GM10847 (cell line): ENCODE measurements around the gene RBM17.

Experiments
- POLR2A ChIP-seq: IDR thresholded peaks from 2 replicates; pipeline ENCODE4 v1.6.1; 2011; ENCODE audit not compliant: insufficient read length; ENCODE audit errors: extremely low read depth

RBM17 gene

GRCh38 chr10:6089334-6090219, 743 bp downstream of the RBM17 start:
- TF ChIP-seq POLR2A = no peak

GRCh38 chr10:6091630-6092029, 2.8 kb downstream of the RBM17 start:
- TF ChIP-seq POLR2A = no peak

DNA sequence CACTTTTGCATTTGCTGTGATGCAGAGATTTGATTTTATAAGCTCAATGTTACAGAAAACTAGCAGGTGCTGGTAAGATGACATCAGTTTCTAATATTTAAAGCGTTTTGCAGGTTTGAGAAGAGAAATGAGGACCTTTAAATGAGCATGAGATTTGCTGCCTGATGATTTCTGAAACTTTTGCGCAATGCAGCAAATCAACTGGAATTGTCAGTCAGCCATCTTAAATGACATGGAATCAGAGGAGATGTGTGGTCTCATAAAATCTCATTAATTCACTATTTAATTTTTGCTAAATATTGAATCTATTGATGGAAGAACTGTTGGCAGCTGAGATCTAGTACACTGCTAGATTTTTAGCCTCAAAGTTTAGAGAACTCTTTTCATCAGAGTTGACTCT, 3.9 kb downstream of the RBM17 start:
- no peak for TF ChIP-seq POLR2A

- no peak for TF ChIP-seq POLR2A
Measured at GRCh38 chr10:6095810-6096570, 7.2 kb downstream of the RBM17 start.

DNA sequence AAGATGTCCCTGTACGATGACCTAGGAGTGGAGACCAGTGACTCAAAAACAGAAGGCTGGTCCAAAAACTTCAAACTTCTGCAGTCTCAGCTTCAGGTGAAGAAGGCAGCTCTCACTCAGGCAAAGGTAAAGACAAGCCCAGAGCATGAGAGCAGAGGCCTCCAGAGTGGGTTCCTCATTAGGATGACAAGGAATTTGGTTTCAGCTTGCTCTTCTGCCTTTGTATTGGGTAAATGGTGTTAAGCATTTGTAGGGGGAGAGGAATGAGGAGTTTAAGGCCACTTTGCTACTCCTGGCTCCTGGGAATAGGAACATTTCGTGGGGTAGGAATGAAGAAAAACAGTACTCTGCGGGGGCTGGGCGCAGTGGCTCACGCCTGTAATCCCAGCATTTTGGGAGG, 8.2 kb downstream of the RBM17 start:
- no peak for TF ChIP-seq POLR2A

DNA sequence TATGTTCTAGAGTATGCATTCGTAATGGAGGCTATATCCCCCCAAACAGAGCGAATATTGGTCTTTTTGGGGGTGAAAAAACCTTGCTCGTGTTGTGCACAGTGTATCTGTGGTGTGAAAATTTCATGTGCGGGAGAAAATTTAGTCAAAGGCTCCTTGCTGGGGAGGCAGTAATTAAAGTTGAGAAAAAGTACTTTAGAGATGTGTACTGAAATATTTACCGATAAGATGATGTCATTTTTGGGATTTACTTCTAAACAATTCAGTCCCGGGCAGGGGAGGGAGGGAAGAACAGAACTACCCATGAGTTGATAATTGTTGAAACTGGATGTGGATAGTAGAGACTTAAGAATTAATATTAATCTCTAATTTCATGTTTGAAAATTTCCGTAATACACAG, 9.3 kb downstream of the RBM17 start:
- no peak for TF ChIP-seq POLR2A

DNA sequence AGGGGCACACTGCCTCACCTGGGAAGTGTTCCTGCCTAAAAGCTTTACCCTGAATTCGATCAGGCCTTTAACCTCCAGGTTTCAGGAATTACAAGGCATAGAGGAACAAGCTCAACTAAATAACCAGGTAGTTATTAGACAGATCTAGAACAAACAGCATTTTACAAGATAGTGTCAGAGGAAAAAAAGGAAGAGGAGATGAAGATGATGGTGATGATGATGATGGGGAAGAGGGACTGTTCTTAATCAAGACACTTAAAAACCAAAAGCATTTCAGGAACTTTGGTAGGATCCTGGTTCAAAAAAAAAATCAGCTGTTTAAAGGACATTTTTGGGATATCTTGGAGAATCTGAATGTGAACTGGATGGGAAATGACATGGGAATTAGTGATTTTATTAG, 11.5 kb downstream of the RBM17 start:
- TF ChIP-seq POLR2A = no peak

DNA sequence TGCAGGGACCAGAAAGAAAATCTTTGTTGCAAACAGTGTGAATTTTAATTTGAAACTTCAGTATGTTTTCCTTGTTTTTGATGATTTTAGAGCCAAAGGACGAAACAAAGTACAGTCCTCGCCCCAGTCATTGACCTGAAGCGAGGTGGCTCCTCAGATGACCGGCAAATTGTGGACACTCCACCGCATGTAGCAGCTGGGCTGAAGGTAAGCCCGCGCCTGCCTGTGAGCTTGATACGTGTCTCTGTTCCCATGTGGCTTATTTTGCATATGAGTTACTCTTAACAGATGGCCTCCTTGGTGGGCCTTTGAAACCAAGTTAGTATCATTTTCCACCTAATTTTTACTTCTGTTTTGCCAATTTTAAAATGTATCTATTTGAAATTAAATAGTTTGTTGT, 12.3 kb downstream of the RBM17 start:
- no peak for TF ChIP-seq POLR2A

GRCh38 chr10:6102128-6102527, 13.3 kb downstream of the RBM17 start:
- no peak for TF ChIP-seq POLR2A

- TF ChIP-seq POLR2A = no peak
Measured at GRCh38 chr10:6103591-6103990, 14.8 kb downstream of the RBM17 start.

- no peak for TF ChIP-seq POLR2A
Measured at GRCh38 chr10:6108072-6108471, 19.2 kb downstream of the RBM17 start.

GRCh38 chr10:6108631-6109443, 20.0 kb downstream of the RBM17 start:
- no peak for TF ChIP-seq POLR2A

DNA sequence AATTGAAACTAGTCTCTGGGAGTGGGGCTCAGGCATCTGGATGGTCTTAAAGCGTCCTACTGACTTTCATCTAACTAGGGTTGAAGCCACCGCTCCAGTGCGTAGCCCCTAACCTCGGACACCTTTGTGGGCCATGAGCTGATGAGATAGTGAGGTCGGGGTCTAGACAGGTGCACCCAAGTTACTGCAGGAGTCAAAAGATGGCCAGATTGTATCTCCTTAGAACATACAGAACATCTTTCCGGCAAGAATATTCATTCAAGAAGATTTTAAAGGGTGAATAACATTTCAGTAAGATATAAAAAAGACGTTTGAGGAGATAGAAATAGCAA, 20.6 kb downstream of the RBM17 start:
- TF ChIP-seq POLR2A = no peak

DNA sequence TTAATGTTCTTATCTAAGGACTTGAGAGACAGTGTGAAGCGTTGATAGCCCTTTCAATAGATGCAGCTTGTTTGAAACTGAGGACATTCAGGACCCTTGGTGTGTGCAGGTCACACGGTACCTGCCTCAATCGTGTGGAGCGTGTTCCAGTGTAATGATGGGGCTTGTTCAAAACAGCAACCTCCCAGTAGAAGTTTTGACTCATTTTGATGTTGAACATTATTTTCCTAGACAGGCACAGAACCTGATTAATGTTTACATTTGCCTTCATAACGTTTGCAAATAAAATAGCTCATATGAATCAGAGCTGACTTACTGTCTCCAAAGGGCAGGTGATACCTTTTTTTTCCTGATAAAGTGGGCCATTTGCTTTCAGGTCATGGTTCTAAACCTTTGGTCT, 21.3 kb downstream of the RBM17 start:
- TF ChIP-seq POLR2A = no peak

GRCh38 chr10:6112893-6113292, 24.1 kb downstream of the RBM17 start:
- no peak for TF ChIP-seq POLR2A

DNA sequence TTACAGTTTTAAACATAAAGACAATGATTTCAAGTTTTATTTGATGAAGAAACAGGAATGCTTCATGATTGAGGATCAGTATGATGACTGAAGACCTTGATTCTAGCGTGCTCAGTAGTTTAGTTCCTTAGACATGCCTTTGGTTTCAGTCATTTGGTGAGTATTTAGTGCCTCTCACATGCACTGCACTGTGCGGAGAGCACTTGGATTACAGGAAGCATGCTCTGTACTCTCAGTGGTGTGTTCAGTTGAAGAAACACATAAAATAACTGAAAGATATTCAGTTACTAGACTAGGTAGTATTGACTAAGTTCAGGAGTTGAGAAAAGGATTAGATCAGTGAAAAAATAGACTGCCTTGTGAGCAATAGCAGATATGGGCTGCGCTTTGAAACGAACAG, 25.5 kb downstream of the RBM17 start:
- no peak for TF ChIP-seq POLR2A
